Panc1 (cell line): Measurements from ENCODE around the gene RNF149.

Experiments
- CTCF ChIP-seq: fragments of 450-650 bp; IDR thresholded peaks from 2 replicates; pipeline ENCODE4 v1.5.1; 2017; ENCODE audit warnings: mild to moderate bottlenecking
- POLR2AphosphoS5 ChIP-seq: IDR thresholded peaks from 2 replicates; pipeline ENCODE4 v1.6.1; 2012; ENCODE audit warnings: mild to moderate bottlenecking, low read depth, low read length, moderate library complexity

GRCh38 chr2:101356521-101356920 lies 48.0 kb upstream of the RNF149 start:
- TF ChIP-seq CTCF (no peak), POLR2AphosphoS5 (no peak)
